GM23338 (cell line): ENCODE results near the gene MBNL1. TPM values are rescaled to one million over a fixed set of nuclear protein-coding genes. Genes with fewer than 3 reads are reported as not detected.
A peak's percentile ranks its signal among the peaks of the same experiment; 100 is the strongest.

Source experiments
- ATAC-seq: fragments of 200-7000 bp; cut with Tn5 transposase; 3 replicates; pipeline ENCODE4 v1.9.1; 2020
- DNase-seq: peaks from one replicate; pipeline ENCODE4 v3.0.0-alpha.2; 2015; ENCODE audit warnings: low spot score
- H2AFZ ChIP-seq: fragments of 200-600 bp; sonication (generic); 2 replicates; pipeline ENCODE4 v1.8.0; 2016; ENCODE audit warnings: antibody characterized with exemption, mild to moderate bottlenecking, moderate library complexity
- H3F3A ChIP-seq: fragments of 200-600 bp; sonication (generic); replicated peaks from 2 replicates; pipeline ENCODE4 v1.8.0; 2017; ENCODE audit warnings: antibody characterized with exemption, mixed run types, low read depth
- H3K27ac ChIP-seq: fragments of 200-600 bp; sonication (generic); 2 replicates; pipeline ENCODE4 v1.6.1; 2016; ENCODE audit warnings: low read depth
- H3K27me3 ChIP-seq: fragments of 200-600 bp; sonication (generic); 2 replicates; pipeline ENCODE4 v1.8.0; 2016; ENCODE audit warnings: mild to moderate bottlenecking, mixed run types, moderate library complexity; ENCODE audit not compliant: insufficient read depth
- H3K36me3 ChIP-seq: fragments of 200-600 bp; sonication (generic); 2 replicates; pipeline ENCODE4 v1.8.0; 2016; ENCODE audit warnings: mild to moderate bottlenecking; ENCODE audit not compliant: insufficient read depth
- H3K4me1 ChIP-seq: fragments of 200-600 bp; sonication (generic); 2 replicates; pipeline ENCODE4 v1.8.0; 2016; ENCODE audit warnings: mild to moderate bottlenecking, moderate library complexity; ENCODE audit not compliant: insufficient read depth
- H3K4me2 ChIP-seq: fragments of 200-600 bp; sonication (generic); 2 replicates; pipeline ENCODE4 v1.7.1; 2017; ENCODE audit warnings: mixed run types
- H3K4me3 ChIP-seq: fragments of 200-600 bp; sonication (generic); 2 replicates; pipeline ENCODE4 v1.6.1; 2016; ENCODE audit warnings: mixed run types
- H3K79me2 ChIP-seq: fragments of 200-600 bp; sonication (generic); replicated peaks from 2 replicates; pipeline ENCODE4 v1.8.0; 2017; ENCODE audit warnings: mild to moderate bottlenecking; ENCODE audit not compliant: insufficient read depth
- H3K9me2 ChIP-seq: fragments of 200-600 bp; sonication (generic); 2 replicates; pipeline ENCODE4 v1.8.0; 2017; ENCODE audit not compliant: insufficient read depth
- H4K20me1 ChIP-seq: fragments of 200-600 bp; sonication (generic); replicated peaks from 2 replicates; pipeline ENCODE4 v1.8.0; 2017; ENCODE audit warnings: mild to moderate bottlenecking; ENCODE audit not compliant: insufficient read depth
- H3K27ac Mint-ChIP-seq: 2 replicates; pipeline ENCODE4 v1.8.0; 2020; ENCODE audit warnings: inconsistent platforms, mild to moderate bottlenecking, moderate library complexity, mixed read lengths
- H3K27me3 Mint-ChIP-seq: 3 replicates; pipeline ENCODE4 v1.8.0; 2022; ENCODE audit warnings: low read depth, mild to moderate bottlenecking, moderate library complexity, mixed read lengths, inconsistent platforms; ENCODE audit not compliant: insufficient read depth, poor library complexity
- H3K36me3 Mint-ChIP-seq: 3 replicates; pipeline ENCODE4 v1.8.0; 2021; ENCODE audit warnings: low read depth, mild to moderate bottlenecking, inconsistent platforms, moderate library complexity, mixed read lengths
- H3K4me1 Mint-ChIP-seq: 3 replicates; pipeline ENCODE4 v1.8.0; 2020; ENCODE audit warnings: mild to moderate bottlenecking, inconsistent platforms, mixed read lengths
- H3K4me3 Mint-ChIP-seq: 3 replicates; pipeline ENCODE4 v1.8.0; 2021; ENCODE audit warnings: moderate library complexity, mild to moderate bottlenecking, inconsistent platforms, mixed read lengths
- H3K9me3 Mint-ChIP-seq: 3 replicates; pipeline ENCODE4 v1.8.0; 2020; ENCODE audit warnings: moderate library complexity, mild to moderate bottlenecking, inconsistent platforms, mixed read lengths
- CREB1 ChIP-seq: fragments of 250-450 bp; sonication (Bioruptor Pico); IDR thresholded peaks from 2 replicates; pipeline ENCODE4 v1.5.0; 2020; ENCODE audit warnings: low read depth, mild to moderate bottlenecking, moderate library complexity
- EZH2 ChIP-seq: fragments of 200-600 bp; sonication (generic); IDR thresholded peaks from one replicate; pipeline ENCODE4 v1.8.0; 2017; ENCODE audit warnings: antibody characterized with exemption, mild to moderate bottlenecking, low read depth; ENCODE audit not compliant: unreplicated experiment
- EZH2phosphoT487 ChIP-seq: fragments of 200-600 bp; sonication (generic); IDR thresholded peaks from one replicate; pipeline ENCODE4 v1.8.1; 2018; ENCODE audit warnings: antibody characterized with exemption; ENCODE audit not compliant: unreplicated experiment
- JUNB ChIP-seq: IDR thresholded peaks from one replicate; pipeline ENCODE4 v1.6.1; 2016; ENCODE audit warnings: antibody characterized with exemption; ENCODE audit not compliant: unreplicated experiment
- NANOG ChIP-seq: IDR thresholded peaks from 2 replicates; pipeline ENCODE4 v1.6.1; 2016; ENCODE audit warnings: antibody characterized with exemption, borderline replicate concordance
- POLR2AphosphoS5 ChIP-seq: IDR thresholded peaks from 2 replicates; pipeline ENCODE4 v1.6.1; 2016; ENCODE audit warnings: antibody characterized with exemption, low read depth
- STAT1 ChIP-seq: IDR thresholded peaks from one replicate; pipeline ENCODE4 v1.6.1; 2016; ENCODE audit warnings: antibody characterized with exemption; ENCODE audit not compliant: unreplicated experiment
- ZNF114 ChIP-seq: fragments of 250-450 bp; sonication (Bioruptor Pico); IDR thresholded peaks from 2 replicates; pipeline ENCODE4 v1.5.0; 2020; ENCODE audit warnings: mild to moderate bottlenecking, moderate library complexity
- ZNF331 ChIP-seq: fragments of 250-450 bp; sonication (Bioruptor Pico); IDR thresholded peaks from 2 replicates; pipeline ENCODE4 v1.5.0; 2020; ENCODE audit warnings: low read depth, mild to moderate bottlenecking, moderate library complexity
- polyA plus RNA-seq: library from polyadenylated mRNA; unstranded; fragments of >200 nt; fragmentation: Nextera tagmentation; extraction: Ambion mirVana; gene quantifications from 2 replicates; pipeline ENCODE4 v1.2.1, GENCODE V29; 2016
- total RNA-seq: library from RNA; depleted of rRNA; stranded (reverse); fragments of >200 nt; shearing (Covaris generic); gene quantifications from 2 replicates; pipeline ENCODE4 v1.2.3, GENCODE V29; 2014
- TF ChIP-seq, protein P1 (sequence below), 2 experiments: fragments of 200-600 bp in 1 of 2; sonication (generic) in 1 of 2; conservative IDR thresholded peaks; 2 replicates each; pipeline versions ENCODE4 v1.5.1 to v1.6.1; 2016 to 2017; ENCODE audit warnings: antibody characterized with exemption in 2 of 2, low read depth in 2 of 2, mild to moderate bottlenecking in 2 of 2, moderate library complexity in 1 of 2
- TF ChIP-seq, protein P2 (sequence below): IDR thresholded peaks from one replicate; pipeline ENCODE4 v1.6.1; 2018; ENCODE audit warnings: antibody characterized with exemption; ENCODE audit not compliant: unreplicated experiment
- TF ChIP-seq, protein P3 (sequence below): fragments of 250-450 bp; sonication (Bioruptor Pico); IDR thresholded peaks from 2 replicates; pipeline ENCODE4 v1.5.0; 2020; ENCODE audit warnings: mild to moderate bottlenecking, moderate library complexity
- TF ChIP-seq, protein P4 (sequence below): IDR thresholded peaks from 2 replicates; pipeline ENCODE4 v1.6.1; 2016; ENCODE audit warnings: antibody characterized with exemption

MBNL1 gene
- total and polyA plus RNA-seq, 2 experiments from 2014 or later: 9.4 to 23.2 TPM

DNA sequence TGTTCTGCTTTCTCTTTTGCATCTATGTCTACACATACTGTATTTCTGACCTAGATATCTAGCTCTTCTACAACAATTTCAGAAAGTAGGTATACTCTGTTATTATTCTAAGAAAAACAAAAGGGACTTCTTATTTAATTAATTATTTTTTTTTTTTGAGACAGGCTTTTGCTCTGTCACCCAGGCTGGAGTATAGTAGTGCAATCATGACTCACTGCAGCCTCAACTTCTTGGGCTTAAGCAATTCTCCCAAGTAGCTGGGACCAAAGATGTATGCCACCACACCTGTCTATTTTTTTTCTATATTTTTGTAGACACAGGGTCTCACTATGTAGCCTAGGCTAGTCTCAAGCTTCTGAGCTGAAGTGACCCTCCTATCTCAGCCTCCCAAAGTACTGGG lies 130.6 kb downstream of the MBNL1 start:
- Histone ChIP-seq H3K4me2 (no peak overlapping the region), H3K36me3 (no peaks in the 10 kb centered on the region), H3K4me1 (peaks cover 32% of the 10 kb centered on the region), H4K20me1 (no peaks in the 10 kb centered on the region), H3K79me2 (peaks cover 59% of the 10 kb centered on the region), H3K27ac (no peak overlapping the region), H2AFZ (no peak overlapping the region), H3K27me3 (no peaks in the 10 kb centered on the region), H3K4me3 (no peak overlapping the region), H3K9me2 (no peaks in the 10 kb centered on the region), H3F3A (no peaks in the 10 kb centered on the region)
- Mint-ChIP-seq H3K27ac (peak overlapping the region; percentile 62), H3K27me3 (peaks cover 2% of the 10 kb centered on the region), H3K4me1 (peaks cover 39% of the 10 kb centered on the region), H3K36me3 (peaks cover 11% of the 10 kb centered on the region; the same call in 2 of the 3 replicates), H3K9me3 (no peaks in the 10 kb centered on the region; the same call in 2 of the 3 replicates), H3K4me3 (no peak overlapping the region)
- TF ChIP-seq ZNF331 (CRISPR knock-in tag): no peak
- TF ChIP-seq EZH2: no peak
- TF ChIP-seq, protein P1, sequence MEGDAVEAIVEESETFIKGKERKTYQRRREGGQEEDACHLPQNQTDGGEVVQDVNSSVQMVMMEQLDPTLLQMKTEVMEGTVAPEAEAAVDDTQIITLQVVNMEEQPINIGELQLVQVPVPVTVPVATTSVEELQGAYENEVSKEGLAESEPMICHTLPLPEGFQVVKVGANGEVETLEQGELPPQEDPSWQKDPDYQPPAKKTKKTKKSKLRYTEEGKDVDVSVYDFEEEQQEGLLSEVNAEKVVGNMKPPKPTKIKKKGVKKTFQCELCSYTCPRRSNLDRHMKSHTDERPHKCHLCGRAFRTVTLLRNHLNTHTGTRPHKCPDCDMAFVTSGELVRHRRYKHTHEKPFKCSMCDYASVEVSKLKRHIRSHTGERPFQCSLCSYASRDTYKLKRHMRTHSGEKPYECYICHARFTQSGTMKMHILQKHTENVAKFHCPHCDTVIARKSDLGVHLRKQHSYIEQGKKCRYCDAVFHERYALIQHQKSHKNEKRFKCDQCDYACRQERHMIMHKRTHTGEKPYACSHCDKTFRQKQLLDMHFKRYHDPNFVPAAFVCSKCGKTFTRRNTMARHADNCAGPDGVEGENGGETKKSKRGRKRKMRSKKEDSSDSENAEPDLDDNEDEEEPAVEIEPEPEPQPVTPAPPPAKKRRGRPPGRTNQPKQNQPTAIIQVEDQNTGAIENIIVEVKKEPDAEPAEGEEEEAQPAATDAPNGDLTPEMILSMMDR (conservative IDR thresholded peaks at IDR 0.05; ENCODE audit: low read depth in 2 of 2): no peak
- TF ChIP-seq JUNB: no peak
- TF ChIP-seq, protein P2, sequence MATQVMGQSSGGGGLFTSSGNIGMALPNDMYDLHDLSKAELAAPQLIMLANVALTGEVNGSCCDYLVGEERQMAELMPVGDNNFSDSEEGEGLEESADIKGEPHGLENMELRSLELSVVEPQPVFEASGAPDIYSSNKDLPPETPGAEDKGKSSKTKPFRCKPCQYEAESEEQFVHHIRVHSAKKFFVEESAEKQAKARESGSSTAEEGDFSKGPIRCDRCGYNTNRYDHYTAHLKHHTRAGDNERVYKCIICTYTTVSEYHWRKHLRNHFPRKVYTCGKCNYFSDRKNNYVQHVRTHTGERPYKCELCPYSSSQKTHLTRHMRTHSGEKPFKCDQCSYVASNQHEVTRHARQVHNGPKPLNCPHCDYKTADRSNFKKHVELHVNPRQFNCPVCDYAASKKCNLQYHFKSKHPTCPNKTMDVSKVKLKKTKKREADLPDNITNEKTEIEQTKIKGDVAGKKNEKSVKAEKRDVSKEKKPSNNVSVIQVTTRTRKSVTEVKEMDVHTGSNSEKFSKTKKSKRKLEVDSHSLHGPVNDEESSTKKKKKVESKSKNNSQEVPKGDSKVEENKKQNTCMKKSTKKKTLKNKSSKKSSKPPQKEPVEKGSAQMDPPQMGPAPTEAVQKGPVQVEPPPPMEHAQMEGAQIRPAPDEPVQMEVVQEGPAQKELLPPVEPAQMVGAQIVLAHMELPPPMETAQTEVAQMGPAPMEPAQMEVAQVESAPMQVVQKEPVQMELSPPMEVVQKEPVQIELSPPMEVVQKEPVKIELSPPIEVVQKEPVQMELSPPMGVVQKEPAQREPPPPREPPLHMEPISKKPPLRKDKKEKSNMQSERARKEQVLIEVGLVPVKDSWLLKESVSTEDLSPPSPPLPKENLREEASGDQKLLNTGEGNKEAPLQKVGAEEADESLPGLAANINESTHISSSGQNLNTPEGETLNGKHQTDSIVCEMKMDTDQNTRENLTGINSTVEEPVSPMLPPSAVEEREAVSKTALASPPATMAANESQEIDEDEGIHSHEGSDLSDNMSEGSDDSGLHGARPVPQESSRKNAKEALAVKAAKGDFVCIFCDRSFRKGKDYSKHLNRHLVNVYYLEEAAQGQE: no peak
- TF ChIP-seq, protein P3, sequence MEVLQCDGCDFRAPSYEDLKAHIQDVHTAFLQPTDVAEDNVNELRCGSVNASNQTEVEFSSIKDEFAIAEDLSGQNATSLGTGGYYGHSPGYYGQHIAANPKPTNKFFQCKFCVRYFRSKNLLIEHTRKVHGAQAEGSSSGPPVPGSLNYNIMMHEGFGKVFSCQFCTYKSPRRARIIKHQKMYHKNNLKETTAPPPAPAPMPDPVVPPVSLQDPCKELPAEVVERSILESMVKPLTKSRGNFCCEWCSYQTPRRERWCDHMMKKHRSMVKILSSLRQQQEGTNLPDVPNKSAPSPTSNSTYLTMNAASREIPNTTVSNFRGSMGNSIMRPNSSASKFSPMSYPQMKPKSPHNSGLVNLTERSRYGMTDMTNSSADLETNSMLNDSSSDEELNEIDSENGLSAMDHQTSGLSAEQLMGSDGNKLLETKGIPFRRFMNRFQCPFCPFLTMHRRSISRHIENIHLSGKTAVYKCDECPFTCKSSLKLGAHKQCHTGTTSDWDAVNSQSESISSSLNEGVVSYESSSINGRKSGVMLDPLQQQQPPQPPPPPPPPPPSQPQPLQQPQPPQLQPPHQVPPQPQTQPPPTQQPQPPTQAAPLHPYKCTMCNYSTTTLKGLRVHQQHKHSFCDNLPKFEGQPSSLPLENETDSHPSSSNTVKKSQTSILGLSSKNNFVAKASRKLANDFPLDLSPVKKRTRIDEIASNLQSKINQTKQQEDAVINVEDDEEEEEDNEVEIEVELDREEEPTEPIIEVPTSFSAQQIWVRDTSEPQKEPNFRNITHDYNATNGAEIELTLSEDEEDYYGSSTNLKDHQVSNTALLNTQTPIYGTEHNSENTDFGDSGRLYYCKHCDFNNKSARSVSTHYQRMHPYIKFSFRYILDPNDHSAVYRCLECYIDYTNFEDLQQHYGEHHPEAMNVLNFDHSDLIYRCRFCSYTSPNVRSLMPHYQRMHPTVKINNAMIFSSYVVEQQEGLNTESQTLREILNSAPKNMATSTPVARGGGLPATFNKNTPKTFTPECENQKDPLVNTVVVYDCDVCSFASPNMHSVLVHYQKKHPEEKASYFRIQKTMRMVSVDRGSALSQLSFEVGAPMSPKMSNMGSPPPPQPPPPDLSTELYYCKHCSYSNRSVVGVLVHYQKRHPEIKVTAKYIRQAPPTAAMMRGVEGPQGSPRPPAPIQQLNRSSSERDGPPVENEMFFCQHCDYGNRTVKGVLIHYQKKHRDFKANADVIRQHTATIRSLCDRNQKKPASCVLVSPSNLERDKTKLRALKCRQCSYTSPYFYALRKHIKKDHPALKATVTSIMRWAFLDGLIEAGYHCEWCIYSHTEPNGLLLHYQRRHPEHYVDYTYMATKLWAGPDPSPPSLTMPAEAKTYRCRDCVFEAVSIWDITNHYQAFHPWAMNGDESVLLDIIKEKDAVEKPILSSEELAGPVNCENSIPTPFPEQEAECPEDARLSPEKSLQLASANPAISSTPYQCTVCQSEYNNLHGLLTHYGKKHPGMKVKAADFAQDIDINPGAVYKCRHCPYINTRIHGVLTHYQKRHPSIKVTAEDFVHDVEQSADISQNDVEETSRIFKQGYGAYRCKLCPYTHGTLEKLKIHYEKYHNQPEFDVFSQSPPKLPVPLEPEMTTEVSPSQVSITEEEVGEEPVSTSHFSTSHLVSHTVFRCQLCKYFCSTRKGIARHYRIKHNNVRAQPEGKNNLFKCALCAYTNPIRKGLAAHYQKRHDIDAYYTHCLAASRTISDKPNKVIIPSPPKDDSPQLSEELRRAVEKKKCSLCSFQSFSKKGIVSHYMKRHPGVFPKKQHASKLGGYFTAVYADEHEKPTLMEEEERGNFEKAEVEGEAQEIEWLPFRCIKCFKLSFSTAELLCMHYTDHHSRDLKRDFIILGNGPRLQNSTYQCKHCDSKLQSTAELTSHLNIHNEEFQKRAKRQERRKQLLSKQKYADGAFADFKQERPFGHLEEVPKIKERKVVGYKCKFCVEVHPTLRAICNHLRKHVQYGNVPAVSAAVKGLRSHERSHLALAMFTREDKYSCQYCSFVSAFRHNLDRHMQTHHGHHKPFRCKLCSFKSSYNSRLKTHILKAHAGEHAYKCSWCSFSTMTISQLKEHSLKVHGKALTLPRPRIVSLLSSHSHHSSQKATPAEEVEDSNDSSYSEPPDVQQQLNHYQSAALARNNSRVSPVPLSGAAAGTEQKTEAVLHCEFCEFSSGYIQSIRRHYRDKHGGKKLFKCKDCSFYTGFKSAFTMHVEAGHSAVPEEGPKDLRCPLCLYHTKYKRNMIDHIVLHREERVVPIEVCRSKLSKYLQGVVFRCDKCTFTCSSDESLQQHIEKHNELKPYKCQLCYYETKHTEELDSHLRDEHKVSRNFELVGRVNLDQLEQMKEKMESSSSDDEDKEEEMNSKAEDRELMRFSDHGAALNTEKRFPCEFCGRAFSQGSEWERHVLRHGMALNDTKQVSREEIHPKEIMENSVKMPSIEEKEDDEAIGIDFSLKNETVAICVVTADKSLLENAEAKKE: no peak
- no peak for TF ChIP-seq EZH2phosphoT487
- no peak for TF ChIP-seq STAT1
- no peak for TF ChIP-seq ZNF114 (CRISPR knock-in tag)
- TF ChIP-seq CREB1 (CRISPR knock-in tag): no peak
- no peak for TF ChIP-seq NANOG
- no peak for TF ChIP-seq POLR2AphosphoS5
- TF ChIP-seq, protein P4, sequence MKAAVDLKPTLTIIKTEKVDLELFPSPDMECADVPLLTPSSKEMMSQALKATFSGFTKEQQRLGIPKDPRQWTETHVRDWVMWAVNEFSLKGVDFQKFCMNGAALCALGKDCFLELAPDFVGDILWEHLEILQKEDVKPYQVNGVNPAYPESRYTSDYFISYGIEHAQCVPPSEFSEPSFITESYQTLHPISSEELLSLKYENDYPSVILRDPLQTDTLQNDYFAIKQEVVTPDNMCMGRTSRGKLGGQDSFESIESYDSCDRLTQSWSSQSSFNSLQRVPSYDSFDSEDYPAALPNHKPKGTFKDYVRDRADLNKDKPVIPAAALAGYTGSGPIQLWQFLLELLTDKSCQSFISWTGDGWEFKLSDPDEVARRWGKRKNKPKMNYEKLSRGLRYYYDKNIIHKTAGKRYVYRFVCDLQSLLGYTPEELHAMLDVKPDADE: no peak
- no peak for DNase-seq
- ATAC-seq: no peak
